ENCODE measurements around the gene GCN1.
A peak's percentile ranks its signal among the peaks of the same experiment; 100 is the strongest.

GCN1 gene

GRCh38 chr12:120142231-120142877 is 52.2 kb downstream of the GCN1 start:
- peak; percentile 9 for DNase-seq (ENCODE audit: low read depth)

GRCh38 chr12:120141336-120141735 is 53.2 kb downstream of the GCN1 start:
- DNase-seq (ENCODE audit: low read depth): no peak

- DNase-seq (ENCODE audit: low read depth): no peak
Observed at GRCh38 chr12:120140603-120141002, 53.9 kb downstream of the GCN1 start.

- peak; percentile 31 for DNase-seq (ENCODE audit: low read depth)
Observed at GRCh38 chr12:120139958-120140357, 54.6 kb downstream of the GCN1 start.

- DNase-seq (ENCODE audit: low read depth): no peak
Observed at GRCh38 chr12:120138366-120138765, 56.1 kb downstream of the GCN1 start.

GRCh38 chr12:120137833-120138232 is 56.7 kb downstream of the GCN1 start:
- no peak for DNase-seq (ENCODE audit: low read depth)

GRCh38 chr12:120136093-120136770 is 58.3 kb downstream of the GCN1 start:
- no peak for DNase-seq (ENCODE audit: low read depth)

GRCh38 chr12:120134307-120134980 is 60.1 kb downstream of the GCN1 start:
- no peak for DNase-seq (ENCODE audit: low read depth)

- no peak for DNase-seq (ENCODE audit: low read depth)
Observed at GRCh38 chr12:120132863-120133385, 61.6 kb downstream of the GCN1 start.

GRCh38 chr12:120132054-120132836 is 62.3 kb downstream of the GCN1 start:
- no peak for DNase-seq (ENCODE audit: low read depth)

GRCh38 chr12:120131116-120131515 is 63.4 kb downstream of the GCN1 start:
- DNase-seq (ENCODE audit: low read depth): no peak

- no peak for DNase-seq (ENCODE audit: low read depth)
Observed at GRCh38 chr12:120130011-120130410, 64.5 kb downstream of the GCN1 start.

GRCh38 chr12:120126635-120127005 is 67.9 kb downstream of the GCN1 start:
- DNase-seq (ENCODE audit: low read depth): peak; percentile 18

- DNase-seq (ENCODE audit: low read depth): peak; percentile 44
Observed at GRCh38 chr12:120125792-120126634, 68.5 kb downstream of the GCN1 start.

GRCh38 chr12:120125029-120125428 is 69.5 kb downstream of the GCN1 start:
- no peak for DNase-seq (ENCODE audit: low read depth)

- no peak for DNase-seq (ENCODE audit: low read depth)
Observed at GRCh38 chr12:120121766-120122293, 72.7 kb downstream of the GCN1 start.

- no peak for DNase-seq (ENCODE audit: low read depth)
Observed at GRCh38 chr12:120121343-120121742, 73.2 kb downstream of the GCN1 start.

GRCh38 chr12:120119271-120119973 is 75.1 kb downstream of the GCN1 start:
- DNase-seq (ENCODE audit: low read depth): peak; percentile 88

GRCh38 chr12:120118321-120119061 is 76.0 kb downstream of the GCN1 start:
- DNase-seq (ENCODE audit: low read depth): peak; percentile 90

GRCh38 chr12:120117961-120118320 is 76.6 kb downstream of the GCN1 start:
- no peak for DNase-seq (ENCODE audit: low read depth)
